Ovary (tissue), 3 donors: ENCODE data around the gene CCDC188.

Experiments used
- CTCF ChIP-seq, 3 donors: fragments of 450-650 bp in 2 of 3; fragments of 200-600 bp in 1 of 3; IDR thresholded peaks; one replicate each; pipeline versions ENCODE4 v1.5.1 to v1.8.0; 2016 to 2022; ENCODE audit warnings: antibody characterized with exemption in 3 of 3, mild to moderate bottlenecking in 1 of 3
- EP300 ChIP-seq: sonication (generic); formaldehyde crosslinking; IDR thresholded peaks from one replicate; pipeline ENCODE4 v1.6.1; 2017; ENCODE audit warnings: antibody characterized with exemption
- POLR2A ChIP-seq: fragments of 450-650 bp; IDR thresholded peaks from one replicate; pipeline ENCODE4 v1.6.1; 2017; ENCODE audit warnings: antibody characterized with exemption, mild to moderate bottlenecking, moderate library complexity
- donor health status: DM: no; HTN: no; CAD: no.

- no peak for TF ChIP-seq CTCF (IDR thresholded peaks at IDR 0.05)
- no peak for TF ChIP-seq POLR2A
- no peak for TF ChIP-seq EP300
Observed at GRCh38 chr22:20127869-20128618, 22.8 kb downstream of the CCDC188 start.
